WTC11 (cell line): Measurements from ENCODE around the gene COL4A6.

Experiments used
- ARID4B ChIP-seq: sonication (generic); formaldehyde crosslinking; IDR thresholded peaks from 2 replicates; pipeline ENCODE4 v1.8.0; 2023; ENCODE audit warnings: missing genetic modification reagents, mild to moderate bottlenecking, borderline replicate concordance
- ATF3 ChIP-seq: sonication (generic); formaldehyde crosslinking; conservative IDR thresholded peaks from 2 replicates; pipeline ENCODE4 v1.8.1; 2022; ENCODE audit warnings: mild to moderate bottlenecking, missing genetic modification reagents
- CTCF ChIP-seq: fragments of 200-600 bp; IDR thresholded peaks from 2 replicates; pipeline ENCODE4 v1.8.0; 2022; ENCODE audit warnings: antibody characterized with exemption
- FOXJ3 ChIP-seq: sonication (generic); formaldehyde crosslinking; IDR thresholded peaks from 2 replicates; pipeline ENCODE4 v1.9.0; 2021; ENCODE audit warnings: missing genetic modification reagents, mild to moderate bottlenecking, borderline replicate concordance
- HMGXB4 ChIP-seq: sonication (generic); formaldehyde crosslinking; IDR thresholded peaks from 2 replicates; pipeline ENCODE4 v1.8.1; 2023; ENCODE audit warnings: mild to moderate bottlenecking, moderate library complexity, missing genetic modification reagents
- JUN ChIP-seq: sonication (generic); formaldehyde crosslinking; IDR thresholded peaks from 2 replicates; pipeline ENCODE4 v1.8.0; 2023; ENCODE audit warnings: mild to moderate bottlenecking, missing genetic modification reagents
- KAT7 ChIP-seq: sonication (generic); formaldehyde crosslinking; IDR thresholded peaks from 2 replicates; pipeline ENCODE4 v1.8.1; 2023; ENCODE audit warnings: missing genetic modification reagents, mild to moderate bottlenecking, borderline replicate concordance
- MAX ChIP-seq: sonication (generic); formaldehyde crosslinking; IDR thresholded peaks from 2 replicates; pipeline ENCODE4 v1.8.0; 2022; ENCODE audit warnings: mild to moderate bottlenecking, missing genetic modification reagents
- NR3C1 ChIP-seq: sonication (generic); formaldehyde crosslinking; conservative IDR thresholded peaks from 2 replicates; pipeline ENCODE4 v1.8.1; 2023; ENCODE audit warnings: low read depth, mild to moderate bottlenecking, missing genetic modification reagents
- ZNF121 ChIP-seq: sonication (generic); formaldehyde crosslinking; IDR thresholded peaks from 2 replicates; pipeline ENCODE4 v1.8.0; 2023; ENCODE audit warnings: missing genetic modification reagents
- ZNF232 ChIP-seq: sonication (generic); formaldehyde crosslinking; IDR thresholded peaks from 2 replicates; pipeline ENCODE4 v1.8.0; 2022; ENCODE audit warnings: mild to moderate bottlenecking, missing genetic modification reagents
- TF ChIP-seq, protein P1 (sequence below): sonication (generic); formaldehyde crosslinking; IDR thresholded peaks from 2 replicates; pipeline ENCODE4 v1.8.1; 2023; ENCODE audit warnings: mild to moderate bottlenecking, missing genetic modification reagents
- TF ChIP-seq, protein P2 (sequence below): sonication (generic); formaldehyde crosslinking; IDR thresholded peaks from 2 replicates; pipeline ENCODE4 v1.8.0; 2022; ENCODE audit warnings: mild to moderate bottlenecking, missing genetic modification reagents

GRCh38 chrX:108468486-108468885 lies 30.3 kb upstream of the COL4A6 start:
- TF ChIP-seq CTCF = no peak
- TF ChIP-seq, protein P1, sequence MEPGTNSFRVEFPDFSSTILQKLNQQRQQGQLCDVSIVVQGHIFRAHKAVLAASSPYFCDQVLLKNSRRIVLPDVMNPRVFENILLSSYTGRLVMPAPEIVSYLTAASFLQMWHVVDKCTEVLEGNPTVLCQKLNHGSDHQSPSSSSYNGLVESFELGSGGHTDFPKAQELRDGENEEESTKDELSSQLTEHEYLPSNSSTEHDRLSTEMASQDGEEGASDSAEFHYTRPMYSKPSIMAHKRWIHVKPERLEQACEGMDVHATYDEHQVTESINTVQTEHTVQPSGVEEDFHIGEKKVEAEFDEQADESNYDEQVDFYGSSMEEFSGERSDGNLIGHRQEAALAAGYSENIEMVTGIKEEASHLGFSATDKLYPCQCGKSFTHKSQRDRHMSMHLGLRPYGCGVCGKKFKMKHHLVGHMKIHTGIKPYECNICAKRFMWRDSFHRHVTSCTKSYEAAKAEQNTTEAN (CRISPR knock-in tag) = no peak
- TF ChIP-seq HMGXB4 (CRISPR knock-in tag) = no peak
- TF ChIP-seq KAT7 (CRISPR knock-in tag) = no peak
- TF ChIP-seq ZNF121 = no peak
- TF ChIP-seq ZNF232 = no peak
- TF ChIP-seq FOXJ3 (CRISPR knock-in tag) = no peak
- no peak for TF ChIP-seq ATF3 (CRISPR knock-in tag)
- TF ChIP-seq MAX (CRISPR knock-in tag) = no peak
- TF ChIP-seq, protein P2, sequence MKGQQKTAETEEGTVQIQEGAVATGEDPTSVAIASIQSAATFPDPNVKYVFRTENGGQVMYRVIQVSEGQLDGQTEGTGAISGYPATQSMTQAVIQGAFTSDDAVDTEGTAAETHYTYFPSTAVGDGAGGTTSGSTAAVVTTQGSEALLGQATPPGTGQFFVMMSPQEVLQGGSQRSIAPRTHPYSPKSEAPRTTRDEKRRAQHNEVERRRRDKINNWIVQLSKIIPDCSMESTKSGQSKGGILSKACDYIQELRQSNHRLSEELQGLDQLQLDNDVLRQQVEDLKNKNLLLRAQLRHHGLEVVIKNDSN = no peak
- TF ChIP-seq JUN (CRISPR knock-in tag) = no peak
- no peak for TF ChIP-seq ARID4B (CRISPR knock-in tag)
- TF ChIP-seq NR3C1 (CRISPR knock-in tag) = no peak
